Lower leg skin (tissue), 3 donors: ENCODE measurements around the gene NOX5.

Source experiments
- CTCF ChIP-seq, 3 donors: fragments of 450-650 bp; IDR thresholded peaks; one replicate each; pipeline ENCODE4 v1.5.1; 2016; ENCODE audit warnings: antibody characterized with exemption in 3 of 3, mild to moderate bottlenecking in 3 of 3, moderate library complexity in 2 of 3
- POLR2A ChIP-seq, 2 donors: fragments of 450-650 bp; IDR thresholded peaks; one replicate each; pipeline ENCODE4 v1.6.1; 2016 to 2017; ENCODE audit warnings: antibody characterized with exemption in 2 of 2, mild to moderate bottlenecking in 1 of 2, moderate library complexity in 1 of 2

- TF ChIP-seq CTCF (IDR thresholded peaks at IDR 0.05) (no peak), POLR2A (IDR thresholded peaks at IDR 0.05) (no peak)
Measured at GRCh38 chr15:69084404-69085030, 70.0 kb downstream of the NOX5 start.
